ENCODE data around the gene TMEM258. TPM values are rescaled to one million over a fixed set of nuclear protein-coding genes. Genes with fewer than 3 reads are reported as not detected.

TMEM258 gene
- polyA plus RNA-seq, 1 of the 3 experiments (the other 2 are of a cell fraction) = 454 TPM

- peak overlapping the region; percentile 65; the same call in 1 of the 2 replicates for H2AFZ ChIP-seq (ENCODE audit: low read depth)
- H3K4me2 ChIP-seq = no peak overlapping the region
- WGBS (ENCODE audit: low lambda C conversion rate) = 59% methylated on average over 9 of the region's 19 CpGs
- H3K9ac ChIP-seq = no peak overlapping the region
- no peaks in the 10 kb centered on the region for H3K9me3 ChIP-seq
- no peak overlapping the region; a peak in 1 of 4 replicates for H3K4me3 ChIP-seq (ENCODE audit: low read depth in 2 of 2, low read length in 1 of 2)
- DNase-seq = peak; percentile 95
- no peaks in the 10 kb centered on the region for H4K20me1 ChIP-seq (ENCODE audit: insufficient read depth)
- POLR2A ChIA-PET = interaction anchor here (0.7 to 2.5 kb wide), 9 partner anchors 14 to 365 kb away, joined by 3 to 23 read pairs (median 3); partner anchors contain the start of genes FEN1 and TMEM258
- no peaks in the 10 kb centered on the region for H3K36me3 ChIP-seq (replicated peaks in 1 of 2; ENCODE audit: control insufficient read depth in 1 of 2, insufficient read depth in 2 of 2, low read length in 1 of 2)
- peak; percentile 85 for TF ChIP-seq SMC3 (IDR thresholded peaks at IDR 0.05; ENCODE audit: low read depth, low read length)
- TF ChIP-seq TCF12 (IDR thresholded peaks at IDR 0.05) = no peak
- peak; percentile 3 for TF ChIP-seq CHD2 (IDR thresholded peaks at IDR 0.05; ENCODE audit: low read length, partially characterized antibody)
- TF ChIP-seq RXRA (IDR thresholded peaks at IDR 0.05; ENCODE audit: borderline replicate concordance, low read depth) = no peak
- no peak for TF ChIP-seq ZBTB33 (IDR thresholded peaks at IDR 0.05; ENCODE audit: borderline replicate concordance, low read depth)
- peak; percentile 79 for TF ChIP-seq RAD21 (IDR thresholded peaks at IDR 0.05; ENCODE audit: low read length)
- no peak for TF ChIP-seq SIN3A (IDR thresholded peaks at IDR 0.05; ENCODE audit: borderline replicate concordance, low read depth, low read length)
- peak; percentile 87 for TF ChIP-seq CTCF (IDR thresholded peaks at IDR 0.05)
- no peaks in the 10 kb centered on the region for H3K27me3 ChIP-seq (ENCODE audit: insufficient read depth)
- H3F3A ChIP-seq (replicated peaks; ENCODE audit: insufficient read depth) = no peaks in the 10 kb centered on the region
- H3K79me2 ChIP-seq (ENCODE audit: insufficient read depth) = no peaks in the 10 kb centered on the region
- H3K9me2 ChIP-seq = no peaks in the 10 kb centered on the region
- no peak overlapping the region; a peak in 1 of 4 replicates for H3K27ac ChIP-seq (ENCODE audit: low read depth in 2 of 2, low read length in 1 of 2)
- CTCF ChIA-PET = interaction anchor here (0.5 to 9.1 kb wide), 53 partner anchors 9 to 368 kb away, joined by 3 to 285 read pairs (median 4); partner anchors contain the start of genes FADS2, FEN1 and TMEM258
- peaks cover 0 to 11% of the 10 kb centered on the region in 2 experiments; a peak in 1 of 4 replicates for H3K4me1 ChIP-seq (ENCODE audit: control insufficient read depth in 1 of 2, insufficient read depth in 2 of 2, low read depth in 1 of 2, low read length in 1 of 2)
Measured at GRCh38 chr11:61747192-61747966, 45.0 kb downstream of the TMEM258 start.

DNA sequence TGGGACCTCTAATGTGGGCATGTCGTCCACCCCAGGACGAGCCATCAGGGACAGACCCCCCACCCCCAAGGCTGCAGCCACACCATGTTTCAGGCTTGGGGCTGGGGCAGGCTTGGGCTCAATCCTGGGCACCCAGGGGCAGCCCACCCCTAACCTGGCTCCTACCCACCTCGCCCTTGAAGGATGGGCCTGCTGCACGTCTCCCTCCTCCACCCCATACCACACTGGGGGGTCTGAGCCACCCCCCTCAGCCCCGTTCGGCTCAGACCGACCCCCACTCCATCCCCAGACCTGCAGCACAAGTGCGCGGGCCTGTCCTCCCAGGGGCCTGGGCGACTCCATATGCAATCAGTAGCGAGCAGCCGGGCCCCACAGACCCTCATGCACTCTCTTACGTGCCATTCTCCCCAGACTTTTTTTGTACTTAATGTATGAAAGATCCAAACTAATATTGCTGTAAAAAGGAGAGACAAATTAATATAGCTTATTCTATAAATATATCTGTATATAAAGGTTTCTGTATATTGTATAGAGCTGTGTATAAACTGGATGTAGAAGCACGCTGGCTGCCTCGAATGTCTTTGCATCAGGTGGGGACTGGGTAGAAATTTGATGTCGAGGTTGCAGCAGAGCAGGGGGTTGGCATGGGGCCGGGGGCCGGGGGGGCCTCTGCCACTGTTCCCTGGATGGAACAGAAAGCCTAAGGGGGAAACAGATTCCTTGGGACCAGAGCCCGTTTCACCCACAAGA, 45.8 kb downstream of the TMEM258 start:
- Histone ChIP-seq H2AFZ (ENCODE audit: low read depth) (no peak overlapping the region), H4K20me1 (ENCODE audit: insufficient read depth) (no peaks in the 10 kb centered on the region), H3K4me2 (no peak overlapping the region), H3K27ac (ENCODE audit: low read depth in 2 of 2, low read length in 1 of 2) (no peak overlapping the region), H3K4me1 (ENCODE audit: control insufficient read depth in 1 of 2, insufficient read depth in 2 of 2, low read depth in 1 of 2, low read length in 1 of 2) (peaks cover 0 to 8% of the 10 kb centered on the region in 2 experiments; a peak in 1 of 4 replicates), H3K27me3 (ENCODE audit: insufficient read depth) (no peaks in the 10 kb centered on the region), H3K9ac (no peak overlapping the region), H3K9me3 (no peaks in the 10 kb centered on the region), H3K36me3 (replicated peaks in 1 of 2; ENCODE audit: control insufficient read depth in 1 of 2, insufficient read depth in 2 of 2, low read length in 1 of 2) (no peaks in the 10 kb centered on the region), H3K79me2 (ENCODE audit: insufficient read depth) (no peaks in the 10 kb centered on the region), H3F3A (replicated peaks; ENCODE audit: insufficient read depth) (no peaks in the 10 kb centered on the region), H3K4me3 (ENCODE audit: low read depth in 2 of 2, low read length in 1 of 2) (no peak overlapping the region), H3K9me2 (no peaks in the 10 kb centered on the region)
- no peak for DNase-seq
- WGBS (ENCODE audit: low lambda C conversion rate) = 76% methylated on average over 18 of the region's 19 CpGs
- TF ChIP-seq RFX5 (IDR thresholded peaks at IDR 0.05; ENCODE audit: low read length) = no peak
- TF ChIP-seq, protein P1, sequence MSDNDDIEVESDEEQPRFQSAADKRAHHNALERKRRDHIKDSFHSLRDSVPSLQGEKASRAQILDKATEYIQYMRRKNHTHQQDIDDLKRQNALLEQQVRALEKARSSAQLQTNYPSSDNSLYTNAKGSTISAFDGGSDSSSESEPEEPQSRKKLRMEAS (IDR thresholded peaks at IDR 0.05; ENCODE audit: low read depth) = no peak
- no peak for TF ChIP-seq JUND (IDR thresholded peaks at IDR 0.05)
- no peak for TF ChIP-seq MEF2A (IDR thresholded peaks at IDR 0.05; ENCODE audit: borderline replicate concordance, low read depth)
- TF ChIP-seq NFIC (IDR thresholded peaks at IDR 0.05; ENCODE audit: borderline replicate concordance) = no peak
- no peak for TF ChIP-seq RXRA (IDR thresholded peaks at IDR 0.05; ENCODE audit: borderline replicate concordance, low read depth)
- TF ChIP-seq GATA2 (CRISPR knock-in tag; IDR thresholded peaks at IDR 0.05) = no peak
- no peak for TF ChIP-seq EP300 (IDR thresholded peaks at IDR 0.05; ENCODE audit: borderline replicate concordance in 1 of 2, low read depth in 1 of 2, low read length in 1 of 2)
- no peak for TF ChIP-seq POLR2AphosphoS5 (IDR thresholded peaks at IDR 0.05; ENCODE audit: low read depth, low read length)
- no peak for TF ChIP-seq FOSL2 (IDR thresholded peaks at IDR 0.05; ENCODE audit: borderline replicate concordance, low read depth)
- TF ChIP-seq TAF1 (IDR thresholded peaks at IDR 0.05; ENCODE audit: borderline replicate concordance, low read depth, low read length) = no peak
- no peak for TF ChIP-seq FOXJ3 (CRISPR knock-in tag; IDR thresholded peaks at IDR 0.05)
- CTCF ChIA-PET = interaction anchor here (0.8 to 9.1 kb wide), 24 partner anchors 8 to 361 kb away, joined by 3 to 285 read pairs (median 8); partner anchors contain the start of genes FEN1 and TMEM258
- POLR2A ChIA-PET = interaction anchor here (0.8 to 2.5 kb wide), 6 partner anchors 40 to 366 kb away, joined by 3 to 23 read pairs (median 4); partner anchors contain the start of genes FEN1 and TMEM258

Data from SK-N-SH (cell line).